Endothelial cell of umbilical vein (primary cell): Measurements from ENCODE around the gene CPO. TPM values are rescaled to one million over a fixed set of nuclear protein-coding genes. Genes with fewer than 3 reads are reported as not detected.

Experiments used
- BruUV-seq: library from RNA; stranded (reverse); fragments of 400-500 nt; replicated peaks from 2 replicates; lab custom pipeline; 2021; lab: Mats Ljungman, UMichigan
- CTCF ChIA-PET: fragments of 300-600, 350-600 bp; sonication (Branson Sonifier 250); formaldehyde crosslinking; loops from one replicate; lab custom pipeline; 2021; ENCODE audit warnings: antibody characterized with exemption, inconsistent platforms; lab: Charles Lee
- POLR2A ChIA-PET: fragments of 300-600, 350-600 bp; sonication (Branson Sonifier 250); formaldehyde crosslinking; loops from one replicate; lab custom pipeline; 2021; ENCODE audit warnings: antibody characterized with exemption, inconsistent platforms; lab: Charles Lee
- DNase-seq: peaks from one replicate; pipeline ENCODE4 v3.0.0-alpha.2; 2011; ENCODE audit warnings: low read depth, low spot score
- FAIRE-seq: peaks from 2 replicates; lab custom pipeline; 2011; peaks lifted over from hg19 to GRCh38; lab: Jason Lieb, UNC
- H2AFZ ChIP-seq: 2 replicates; pipeline ENCODE4 v1.6.0; 2012; ENCODE audit warnings: low read depth, low read length, control low read depth, inconsistent platforms
- H3K27ac ChIP-seq: 2 replicates; pipeline ENCODE4 v1.5.1; 2011; ENCODE audit warnings: low read depth, mild to moderate bottlenecking, control low read depth, low read length, moderate library complexity; ENCODE audit not compliant: insufficient read depth
- H3K27me3 ChIP-seq, 2 experiments: 2 replicates each; pipeline versions ENCODE4 v1.6.0 to v1.6.1; 2011; ENCODE audit warnings: low read length in 2 of 2, mixed read lengths in 1 of 2; ENCODE audit not compliant: control insufficient read depth in 2 of 2, insufficient read depth in 2 of 2
- H3K36me3 ChIP-seq, 2 experiments: 2 replicates in 1 of 2; 3 replicates in 1 of 2; pipeline ENCODE4 v1.5.1; 2011; ENCODE audit warnings: low read length in 2 of 2, mild to moderate bottlenecking in 1 of 2, moderate library complexity in 1 of 2; ENCODE audit not compliant: control insufficient read depth in 2 of 2, insufficient read depth in 2 of 2; ENCODE audit errors: extremely low read depth in 1 of 2
- H3K4me1 ChIP-seq: 3 replicates; pipeline ENCODE4 v1.5.1; 2011; ENCODE audit warnings: mild to moderate bottlenecking, low read length; ENCODE audit not compliant: control insufficient read depth, insufficient read depth; ENCODE audit errors: extremely low read depth
- H3K4me2 ChIP-seq: 2 replicates; pipeline ENCODE4 v1.6.1; 2011; ENCODE audit warnings: low read length, control low read depth, mixed read lengths; ENCODE audit not compliant: insufficient read depth
- H3K4me3 ChIP-seq, 3 experiments: fragments of 200-600 bp in 1 of 3; sonication (generic), shearing (Covaris generic) in 1 of 3; replicated peaks in 1 of 3; 2 replicates each; pipeline ENCODE4 v1.5.1; 2011 to 2016; ENCODE audit warnings: control low read depth in 3 of 3, low read length in 3 of 3, mild to moderate bottlenecking in 2 of 3, inconsistent platforms in 1 of 3, low read depth in 1 of 3, moderate library complexity in 1 of 3; ENCODE audit not compliant: insufficient read depth in 1 of 3
- H3K79me2 ChIP-seq: 2 replicates; pipeline ENCODE4 v1.6.0; 2012; ENCODE audit warnings: low read length, inconsistent platforms; ENCODE audit not compliant: control insufficient read depth, insufficient read depth
- H3K9ac ChIP-seq: replicated peaks from 2 replicates; pipeline ENCODE3; 2011; ENCODE audit warnings: low read length, control low read depth; ENCODE audit not compliant: insufficient read depth; ENCODE audit errors: extremely low read depth
- H3K9me1 ChIP-seq: replicated peaks from 3 replicates; pipeline ENCODE4 v1.6.0; 2011; ENCODE audit warnings: mild to moderate bottlenecking, low read length; ENCODE audit not compliant: control insufficient read depth, insufficient read depth; ENCODE audit errors: extremely low read depth
- H3K9me3 ChIP-seq: replicated peaks from 2 replicates; pipeline ENCODE4 v1.5.1; 2012; ENCODE audit warnings: low read length, inconsistent platforms; ENCODE audit not compliant: control insufficient read depth, insufficient read depth
- H4K20me1 ChIP-seq: replicated peaks from 2 replicates; pipeline ENCODE3; 2011; ENCODE audit warnings: mild to moderate bottlenecking, low read length; ENCODE audit not compliant: control insufficient read depth, insufficient read depth; ENCODE audit errors: extremely low read depth
- EZH2 ChIP-seq: IDR thresholded peaks from 2 replicates; pipeline ENCODE4 v1.6.1; 2012; ENCODE audit warnings: borderline replicate concordance, low read depth, mild to moderate bottlenecking, moderate library complexity, low read length, inconsistent platforms; ENCODE audit not compliant: severe bottlenecking
- FOS ChIP-seq: IDR thresholded peaks from 2 replicates; pipeline ENCODE4 v1.6.1; 2011; ENCODE audit warnings: mild to moderate bottlenecking, low read length, moderate library complexity, borderline replicate concordance; ENCODE audit not compliant: insufficient read depth
- GATA2 ChIP-seq: IDR thresholded peaks from 2 replicates; pipeline ENCODE4 v1.7.0; 2011; ENCODE audit warnings: low read depth, mild to moderate bottlenecking, moderate library complexity, mixed read lengths, low read length; ENCODE audit not compliant: insufficient read length, insufficient read depth
- JUN ChIP-seq: IDR thresholded peaks from 2 replicates; pipeline ENCODE4 v1.6.1; 2011; ENCODE audit warnings: borderline replicate concordance, low read depth; ENCODE audit not compliant: insufficient read length, insufficient read depth
- MYC ChIP-seq: IDR thresholded peaks from one replicate; pipeline ENCODE4 v1.6.1; 2011; ENCODE audit warnings: mild to moderate bottlenecking, low read depth, low read length
- POLR2A ChIP-seq: IDR thresholded peaks from 2 replicates; pipeline ENCODE4 v1.6.1; 2012; ENCODE audit warnings: low read depth, mild to moderate bottlenecking, control low read depth, low read length
- POLR2AphosphoS5 ChIP-seq: IDR thresholded peaks from 2 replicates; pipeline ENCODE4 v1.6.1; 2012; ENCODE audit warnings: low read depth, mild to moderate bottlenecking, control low read depth, low read length, moderate library complexity; ENCODE audit not compliant: insufficient read depth
- dilution Hi-C: fragments of 300-500 bp; cut with MboI; formaldehyde crosslinking; loops from one replicate; pipeline ENCODE4 v1.15.0; 2019; ENCODE audit warnings: low sequenced_read_pairs; ENCODE audit not compliant: extremely low pct_ligation_motif_present
- intact Hi-C: fragments of 100-400 bp; cut with micrococcal nuclease; formaldehyde crosslinking; loops from one replicate; pipeline ENCODE4 v1.10.0; 2022
- polyA plus RNA-seq, 4 experiments: library from polyadenylated mRNA; depleted of rRNA in 3 of 4; stranded (reverse) in 3 of 4; unstranded in 1 of 4; fragments of >200 nt; gene quantifications; 2 replicates each; pipeline versions ENCODE4 v1.2.1 to v1.2.3, GENCODE V29; 2011 to 2012; ENCODE audit warnings: missing spikeins in 1 of 4
- total RNA-seq: library from RNA; stranded (reverse); gene quantifications from 2 replicates; pipeline ENCODE4 v1.2.3, GENCODE V29; 2021
- TF ChIP-seq, protein P1 (sequence below): IDR thresholded peaks from 2 replicates; pipeline ENCODE4 v1.6.1; 2011; ENCODE audit not compliant: insufficient read depth, insufficient read length
- TF ChIP-seq, protein P2 (sequence below), 2 donors: IDR thresholded peaks; 1 replicate in 1 of 2; 2 replicates in 1 of 2; pipeline ENCODE4 v1.5.1; 2011; ENCODE audit warnings: low read length in 2 of 2, mild to moderate bottlenecking in 2 of 2, moderate library complexity in 2 of 2, control low read depth in 1 of 2, inconsistent platforms in 1 of 2, low read depth in 1 of 2; ENCODE audit not compliant: insufficient read depth in 1 of 2; ENCODE audit errors: extremely low read depth in 1 of 2

Gene CPO
- total and polyA plus RNA-seq, 2 donors (not counting 3 experiments of a cell fraction or from before 2014, with no cell fraction given) = not detected

DNA sequence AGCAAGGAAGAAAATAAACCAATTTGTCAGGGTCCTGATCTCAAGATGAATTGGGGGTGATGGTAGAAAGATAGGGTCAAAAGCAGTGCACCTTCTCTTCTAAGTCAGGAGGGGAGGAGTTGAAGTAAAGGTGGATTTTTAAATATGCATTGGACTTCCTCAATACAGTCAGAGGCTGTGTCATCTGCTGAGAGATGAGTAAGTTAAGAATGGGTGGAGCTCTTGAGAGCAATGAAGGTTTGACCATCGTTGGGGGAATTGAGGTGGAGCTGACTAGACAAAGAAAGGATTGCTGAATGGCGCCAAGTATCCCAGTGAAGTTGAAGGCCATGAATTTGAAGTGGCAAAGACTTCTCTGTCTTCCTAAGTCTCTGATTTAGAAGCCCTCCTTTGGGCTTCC is 18.4 kb upstream of the CPO start:
- H3K27me3 ChIP-seq = no peaks in the 10 kb centered on the region
- POLR2A ChIA-PET = no interaction called here
- no peak overlapping the region for H2AFZ ChIP-seq
- intact Hi-C loops (no loop called here), dilution Hi-C loops (no loop called here)
- H3K4me3 ChIP-seq = no peak overlapping the region
- FAIRE-seq (no peak), DNase-seq (no peak)
- H3K9me1 ChIP-seq = no peaks in the 10 kb centered on the region
- H4K20me1 ChIP-seq = no peaks in the 10 kb centered on the region
- no peak overlapping the region for H3K4me2 ChIP-seq
- no peak overlapping the region for H3K27ac ChIP-seq
- no peaks in the 10 kb centered on the region for H3K36me3 ChIP-seq
- H3K4me1 ChIP-seq = peaks cover under 1% of the 10 kb centered on the region
- no peaks in the 10 kb centered on the region for H3K9me3 ChIP-seq
- no peaks in the 10 kb centered on the region for H3K79me2 ChIP-seq
- TF ChIP-seq MYC (no peak), EZH2 (no peak), FOS (no peak), POLR2A (no peak), JUN (no peak), POLR2AphosphoS5 (no peak), GATA2 (no peak)
- TF ChIP-seq, protein P1, sequence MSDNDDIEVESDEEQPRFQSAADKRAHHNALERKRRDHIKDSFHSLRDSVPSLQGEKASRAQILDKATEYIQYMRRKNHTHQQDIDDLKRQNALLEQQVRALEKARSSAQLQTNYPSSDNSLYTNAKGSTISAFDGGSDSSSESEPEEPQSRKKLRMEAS = no peak
- TF ChIP-seq, protein P2, sequence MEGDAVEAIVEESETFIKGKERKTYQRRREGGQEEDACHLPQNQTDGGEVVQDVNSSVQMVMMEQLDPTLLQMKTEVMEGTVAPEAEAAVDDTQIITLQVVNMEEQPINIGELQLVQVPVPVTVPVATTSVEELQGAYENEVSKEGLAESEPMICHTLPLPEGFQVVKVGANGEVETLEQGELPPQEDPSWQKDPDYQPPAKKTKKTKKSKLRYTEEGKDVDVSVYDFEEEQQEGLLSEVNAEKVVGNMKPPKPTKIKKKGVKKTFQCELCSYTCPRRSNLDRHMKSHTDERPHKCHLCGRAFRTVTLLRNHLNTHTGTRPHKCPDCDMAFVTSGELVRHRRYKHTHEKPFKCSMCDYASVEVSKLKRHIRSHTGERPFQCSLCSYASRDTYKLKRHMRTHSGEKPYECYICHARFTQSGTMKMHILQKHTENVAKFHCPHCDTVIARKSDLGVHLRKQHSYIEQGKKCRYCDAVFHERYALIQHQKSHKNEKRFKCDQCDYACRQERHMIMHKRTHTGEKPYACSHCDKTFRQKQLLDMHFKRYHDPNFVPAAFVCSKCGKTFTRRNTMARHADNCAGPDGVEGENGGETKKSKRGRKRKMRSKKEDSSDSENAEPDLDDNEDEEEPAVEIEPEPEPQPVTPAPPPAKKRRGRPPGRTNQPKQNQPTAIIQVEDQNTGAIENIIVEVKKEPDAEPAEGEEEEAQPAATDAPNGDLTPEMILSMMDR (IDR thresholded peaks at IDR 0.05; ENCODE audit: extremely low read depth in 1 of 2, insufficient read depth in 1 of 2, low read depth in 1 of 2, low read length in 2 of 2) = no peak
- no peak overlapping the region for H3K9ac ChIP-seq
- BruUV-seq = no TSS peak
- CTCF ChIA-PET = no interaction called here
